Measurements from ENCODE around the gene ELMO1. TPM values are rescaled to one million over a fixed set of nuclear protein-coding genes. Genes with fewer than 3 reads are reported as not detected.

Gene ELMO1
- total RNA-seq, 1 experiment from 2014 or later, result not detected

DNA sequence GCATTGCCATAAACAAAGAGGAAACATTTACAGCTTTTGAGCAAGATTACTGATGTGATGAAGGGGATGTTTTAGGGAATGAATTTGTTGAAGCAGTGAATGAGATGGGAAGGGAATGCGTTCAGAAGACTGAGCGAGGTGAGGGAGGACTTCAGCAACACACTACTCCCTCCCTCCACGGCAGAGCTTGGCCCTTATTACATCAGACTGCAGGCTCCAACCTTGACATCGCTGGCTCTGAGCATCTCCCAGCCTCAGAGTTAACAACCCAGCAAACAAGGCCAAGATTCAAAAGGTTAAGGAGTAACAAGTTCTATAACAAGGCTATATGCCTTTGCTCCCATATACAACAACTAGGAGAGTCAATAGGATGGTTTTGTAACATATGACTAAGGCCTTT, 164.4 kb downstream of the ELMO1 start:
- Histone ChIP-seq H3K9ac (ENCODE audit: low read length) (no peak overlapping the region), H3K9me2 (replicated peaks; ENCODE audit: low read length) (no peaks in the 10 kb centered on the region), H3K27ac (ENCODE audit: low read length) (no peak overlapping the region), H3K9me3 (ENCODE audit: low read length) (no peaks in the 10 kb centered on the region), H2AFZ (ENCODE audit: low read length) (no peak overlapping the region), H3K36me3 (ENCODE audit: low read depth, low read length) (no peaks in the 10 kb centered on the region; the same call in 1 of the 2 replicates), H3F3A (ENCODE audit: low read length, unreplicated experiment) (no peaks in the 10 kb centered on the region), H3K4me2 (ENCODE audit: low read length) (no peak overlapping the region), H3K4me1 (ENCODE audit: insufficient read depth, low read length) (no peaks in the 10 kb centered on the region), H3K27me3 (ENCODE audit: low read length) (no peaks in the 10 kb centered on the region), H3K79me2 (ENCODE audit: low read length) (no peaks in the 10 kb centered on the region), H4K20me1 (ENCODE audit: low read length) (no peaks in the 10 kb centered on the region), H3K4me3 (ENCODE audit: low read length) (no peak overlapping the region)
- intact Hi-C loops (cut with micrococcal nuclease), result no loop called here
- TF ChIP-seq EZH2phosphoT487 (IDR thresholded peaks at IDR 0.05; ENCODE audit: borderline replicate concordance, low read length) (no peak), EZH2 (IDR thresholded peaks at IDR 0.05; ENCODE audit: low read length, unreplicated experiment) (no peak)
- TF ChIP-seq, protein P1, sequence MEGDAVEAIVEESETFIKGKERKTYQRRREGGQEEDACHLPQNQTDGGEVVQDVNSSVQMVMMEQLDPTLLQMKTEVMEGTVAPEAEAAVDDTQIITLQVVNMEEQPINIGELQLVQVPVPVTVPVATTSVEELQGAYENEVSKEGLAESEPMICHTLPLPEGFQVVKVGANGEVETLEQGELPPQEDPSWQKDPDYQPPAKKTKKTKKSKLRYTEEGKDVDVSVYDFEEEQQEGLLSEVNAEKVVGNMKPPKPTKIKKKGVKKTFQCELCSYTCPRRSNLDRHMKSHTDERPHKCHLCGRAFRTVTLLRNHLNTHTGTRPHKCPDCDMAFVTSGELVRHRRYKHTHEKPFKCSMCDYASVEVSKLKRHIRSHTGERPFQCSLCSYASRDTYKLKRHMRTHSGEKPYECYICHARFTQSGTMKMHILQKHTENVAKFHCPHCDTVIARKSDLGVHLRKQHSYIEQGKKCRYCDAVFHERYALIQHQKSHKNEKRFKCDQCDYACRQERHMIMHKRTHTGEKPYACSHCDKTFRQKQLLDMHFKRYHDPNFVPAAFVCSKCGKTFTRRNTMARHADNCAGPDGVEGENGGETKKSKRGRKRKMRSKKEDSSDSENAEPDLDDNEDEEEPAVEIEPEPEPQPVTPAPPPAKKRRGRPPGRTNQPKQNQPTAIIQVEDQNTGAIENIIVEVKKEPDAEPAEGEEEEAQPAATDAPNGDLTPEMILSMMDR (conservative IDR thresholded peaks at IDR 0.05; ENCODE audit: low read depth, low read length), result no peak
- POLR2A ChIA-PET (ENCODE audit: unreplicated experiment), result no interaction called here
- no peak for DNase-seq
- CTCF ChIA-PET, result no interaction called here
- BruUV-seq (replicated peaks), result no TSS peak
- no peak for ATAC-seq

DNA sequence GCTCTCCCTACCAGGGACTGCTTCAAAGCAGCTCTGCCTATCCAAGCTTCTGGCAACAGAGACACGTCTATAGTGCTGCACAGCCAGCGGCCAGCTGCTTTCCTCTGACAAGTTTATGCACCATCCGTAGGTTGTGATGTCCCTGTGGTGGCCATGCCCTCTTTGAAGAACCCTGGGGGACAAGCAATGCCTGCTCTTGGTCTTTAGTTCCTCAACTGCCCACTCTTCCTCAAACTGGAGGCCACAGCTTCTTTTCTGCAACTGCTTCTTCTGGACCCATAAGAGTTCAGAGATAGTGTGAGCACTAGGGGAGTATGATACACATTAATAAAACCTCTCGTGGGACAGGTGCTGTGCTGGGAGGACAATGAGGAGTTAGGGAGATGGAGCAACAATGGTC, 164.9 kb downstream of the ELMO1 start:
- no peaks in the 10 kb centered on the region for H4K20me1 ChIP-seq (ENCODE audit: low read length)
- intact Hi-C loops (cut with micrococcal nuclease), result no loop called here

DNA sequence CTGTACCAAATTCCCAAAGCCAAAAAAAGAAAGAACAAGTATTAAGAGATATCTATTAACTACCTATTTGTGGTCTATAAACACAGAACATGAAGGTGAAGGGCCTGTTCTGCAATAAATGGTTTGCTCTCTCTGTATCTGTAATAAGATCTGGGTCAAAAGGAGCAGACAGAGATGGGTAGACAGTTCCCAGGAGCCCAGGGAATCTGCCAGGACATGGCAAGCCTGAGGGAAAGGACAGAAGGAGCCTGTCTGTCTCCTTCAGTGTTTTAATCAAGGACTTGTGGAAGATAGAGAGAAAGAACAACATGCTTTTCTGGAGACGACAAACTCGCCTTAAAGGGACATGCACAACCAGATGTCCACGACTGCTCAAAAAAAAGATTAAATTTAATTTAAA, 165.7 kb downstream of the ELMO1 start:
- ATAC-seq, result no peak
- no peak for DNase-seq
- Histone ChIP-seq H4K20me1 (ENCODE audit: low read length) (no peaks in the 10 kb centered on the region), H3K9me3 (ENCODE audit: low read length) (no peaks in the 10 kb centered on the region), H3K36me3 (ENCODE audit: low read depth, low read length) (no peaks in the 10 kb centered on the region; the same call in 1 of the 2 replicates), H3K79me2 (ENCODE audit: low read length) (no peaks in the 10 kb centered on the region), H3K4me1 (ENCODE audit: insufficient read depth, low read length) (no peaks in the 10 kb centered on the region), H3K27ac (ENCODE audit: low read length) (no peak overlapping the region), H3K9ac (ENCODE audit: low read length) (no peak overlapping the region), H3K9me2 (replicated peaks; ENCODE audit: low read length) (no peaks in the 10 kb centered on the region), H3K27me3 (ENCODE audit: low read length) (no peaks in the 10 kb centered on the region), H2AFZ (ENCODE audit: low read length) (no peak overlapping the region), H3K4me2 (ENCODE audit: low read length) (no peak overlapping the region), H3K4me3 (ENCODE audit: low read length) (no peak overlapping the region), H3F3A (ENCODE audit: low read length, unreplicated experiment) (no peaks in the 10 kb centered on the region)
- no peak for TF ChIP-seq EZH2phosphoT487 (IDR thresholded peaks at IDR 0.05; ENCODE audit: borderline replicate concordance, low read length)
- TF ChIP-seq EZH2 (IDR thresholded peaks at IDR 0.05; ENCODE audit: low read length, unreplicated experiment), result no peak
- TF ChIP-seq, protein P1 (conservative IDR thresholded peaks at IDR 0.05; ENCODE audit: low read depth, low read length), result no peak
- BruUV-seq (replicated peaks), result no TSS peak
- intact Hi-C loops (cut with micrococcal nuclease), result no loop called here
- ChIA-PET POLR2A (ENCODE audit: unreplicated experiment) (no interaction called here), CTCF (no interaction called here)

More for the DNA sequence above, 164.9 kb downstream of the ELMO1 start:
- POLR2A ChIA-PET (ENCODE audit: unreplicated experiment), result no interaction called here
- H3K4me3 ChIP-seq (ENCODE audit: low read length), result no peak overlapping the region
- no peaks in the 10 kb centered on the region for H3K4me1 ChIP-seq (ENCODE audit: insufficient read depth, low read length)
- no peaks in the 10 kb centered on the region for H3K79me2 ChIP-seq (ENCODE audit: low read length)
- no peak overlapping the region for H3K4me2 ChIP-seq (ENCODE audit: low read length)
- H3F3A ChIP-seq (ENCODE audit: low read length, unreplicated experiment), result no peaks in the 10 kb centered on the region
- TF ChIP-seq, protein P1 (conservative IDR thresholded peaks at IDR 0.05; ENCODE audit: low read depth, low read length), result no peak
- TF ChIP-seq EZH2phosphoT487 (IDR thresholded peaks at IDR 0.05; ENCODE audit: borderline replicate concordance, low read length) (no peak), EZH2 (IDR thresholded peaks at IDR 0.05; ENCODE audit: low read length, unreplicated experiment) (no peak)
- no peak overlapping the region for H3K27ac ChIP-seq (ENCODE audit: low read length)
- no peaks in the 10 kb centered on the region for H3K9me3 ChIP-seq (ENCODE audit: low read length)
- H3K9ac ChIP-seq (ENCODE audit: low read length), result no peak overlapping the region
- no peaks in the 10 kb centered on the region for H3K27me3 ChIP-seq (ENCODE audit: low read length)
- no peak overlapping the region for H2AFZ ChIP-seq (ENCODE audit: low read length)
- CTCF ChIA-PET, result no interaction called here
- ATAC-seq (no peak), DNase-seq (no peak)
- no TSS peak for BruUV-seq (replicated peaks)
- H3K36me3 ChIP-seq (ENCODE audit: low read depth, low read length), result no peaks in the 10 kb centered on the region; the same call in 1 of the 2 replicates
- no peaks in the 10 kb centered on the region for H3K9me2 ChIP-seq (replicated peaks; ENCODE audit: low read length)
